Lower leg skin (tissue), 3 donors: Measurements from ENCODE around the gene SPZ1.

Source experiments
- CTCF ChIP-seq, 3 donors: fragments of 450-650 bp; IDR thresholded peaks; one replicate each; pipeline ENCODE4 v1.5.1; 2016; ENCODE audit warnings: antibody characterized with exemption in 3 of 3, mild to moderate bottlenecking in 3 of 3, moderate library complexity in 2 of 3
- POLR2A ChIP-seq, 2 donors: fragments of 450-650 bp; IDR thresholded peaks; one replicate each; pipeline ENCODE4 v1.6.1; 2016 to 2017; ENCODE audit warnings: antibody characterized with exemption in 2 of 2, mild to moderate bottlenecking in 1 of 2, moderate library complexity in 1 of 2

DNA sequence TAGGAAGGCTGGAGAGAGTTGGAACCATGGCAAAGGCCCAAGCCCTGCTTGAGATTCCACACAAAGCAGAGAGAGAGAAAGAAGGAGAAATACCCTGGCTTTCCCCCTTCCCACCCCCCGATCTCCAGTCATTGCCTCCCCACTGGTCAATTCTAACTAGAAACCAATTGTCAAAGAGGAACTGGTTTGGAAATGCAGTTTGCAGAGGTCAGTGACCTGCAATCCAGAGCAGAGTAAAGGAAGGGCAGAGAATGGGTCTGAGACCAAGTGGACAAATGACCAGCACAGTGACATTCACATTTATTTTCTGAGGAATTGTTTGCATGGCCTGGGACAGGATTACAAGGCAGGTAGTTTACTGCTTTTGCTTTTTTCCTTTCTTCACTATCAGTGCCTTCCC lies 50.6 kb downstream of the SPZ1 start:
- TF ChIP-seq CTCF (IDR thresholded peaks at IDR 0.05) (no peak), POLR2A (IDR thresholded peaks at IDR 0.05) (no peak)
